OCI-LY3 (cell line): ENCODE data around the gene PKD1.

Experiments
- H2AFZ ChIP-seq: fragments of 200-600, 300-600 bp; shearing (Covaris generic); 2 replicates; pipeline ENCODE4 v1.6.0; 2014; ENCODE audit warnings: antibody characterized with exemption, low read depth, low read length
- H3K27ac ChIP-seq: fragments of 200-600, 300-600 bp; sonication (generic); 2 replicates; pipeline ENCODE4 v1.5.1; 2014; ENCODE audit warnings: mild to moderate bottlenecking, low read length, moderate library complexity, mixed read lengths
- H3K27me3 ChIP-seq: fragments of 200-600, 300-600 bp; sonication (generic); 2 replicates; pipeline ENCODE4 v1.6.1; 2014; ENCODE audit warnings: low read depth, low read length, mixed read lengths
- H3K36me3 ChIP-seq: fragments of 200-600, 300-600 bp; sonication (generic); replicated peaks from 2 replicates; pipeline ENCODE3; 2014; ENCODE audit warnings: low read depth, low read length, mixed read lengths
- H3K4me1 ChIP-seq: fragments of 300-600, 200-600 bp; sonication (generic); 2 replicates; pipeline ENCODE4 v1.6.1; 2014; ENCODE audit warnings: low read length, mixed read lengths
- H3K4me2 ChIP-seq: fragments of 200-600, 300-600 bp; sonication (generic); 2 replicates; pipeline ENCODE4 v1.6.1; 2014; ENCODE audit warnings: low read length, mixed read lengths
- H3K4me3 ChIP-seq: fragments of 300-600, 200-600 bp; sonication (generic); 2 replicates; pipeline ENCODE4 v1.5.1; 2014; ENCODE audit warnings: antibody characterized with exemption, mild to moderate bottlenecking, low read length, moderate library complexity
- H3K79me2 ChIP-seq: fragments of 300-600, 200-600 bp; shearing (Covaris generic); 2 replicates; pipeline ENCODE4 v1.6.1; 2014; ENCODE audit warnings: mild to moderate bottlenecking, low read length, mixed read lengths
- H3K9ac ChIP-seq: fragments of 300-600, 200-600 bp; shearing (Covaris generic); 2 replicates; pipeline ENCODE4 v1.6.0; 2014; ENCODE audit warnings: mild to moderate bottlenecking, low read length, moderate library complexity
- H3K9me3 ChIP-seq: fragments of 200-600, 300-600 bp; shearing (Covaris generic); 2 replicates; pipeline ENCODE4 v1.6.1; 2014; ENCODE audit warnings: low read length, mixed read lengths; ENCODE audit not compliant: insufficient read depth
- H4K20me1 ChIP-seq: fragments of 200-600, 300-600 bp; sonication (generic); 2 replicates; pipeline ENCODE4 v1.6.1; 2016; ENCODE audit warnings: low read length, mixed read lengths; ENCODE audit not compliant: insufficient read depth
- CTCF ChIP-seq: fragments of 200-600, 300-600 bp; sonication (generic); IDR thresholded peaks from 2 replicates; pipeline ENCODE4 v1.5.1; 2014; ENCODE audit warnings: antibody characterized with exemption, low read length, low read depth
- EZH2phosphoT487 ChIP-seq: fragments of 200-600 bp; shearing (Covaris generic); IDR thresholded peaks from 2 replicates; pipeline ENCODE4 v1.6.1; 2018; ENCODE audit warnings: antibody characterized with exemption, mixed run types, low read depth

PKD1 gene

GRCh38 chr16:2061526-2061925 lies 74.2 kb downstream of the PKD1 start:
- H3K27ac ChIP-seq, result no peak overlapping the region
- no peak for TF ChIP-seq CTCF
- no peak for TF ChIP-seq EZH2phosphoT487
- H3K4me2 ChIP-seq, result no peak overlapping the region
- H3K9me3 ChIP-seq, result no peaks in the 10 kb centered on the region
- peaks cover 11% of the 10 kb centered on the region for H3K36me3 ChIP-seq
- H3K4me3 ChIP-seq, result no peak overlapping the region
- no peaks in the 10 kb centered on the region for H4K20me1 ChIP-seq
- no peak overlapping the region for H2AFZ ChIP-seq
- no peaks in the 10 kb centered on the region for H3K4me1 ChIP-seq
- H3K79me2 ChIP-seq, result no peaks in the 10 kb centered on the region
- no peak overlapping the region for H3K9ac ChIP-seq
- H3K27me3 ChIP-seq, result no peaks in the 10 kb centered on the region

- Histone ChIP-seq H3K4me1 (no peaks in the 10 kb centered on the region), H4K20me1 (no peaks in the 10 kb centered on the region), H3K4me3 (no peak overlapping the region), H3K4me2 (no peak overlapping the region), H3K36me3 (peaks cover 6% of the 10 kb centered on the region), H3K27me3 (no peaks in the 10 kb centered on the region), H3K79me2 (no peaks in the 10 kb centered on the region), H3K9ac (no peak overlapping the region), H2AFZ (no peak overlapping the region), H3K27ac (no peak overlapping the region), H3K9me3 (no peaks in the 10 kb centered on the region)
- TF ChIP-seq EZH2phosphoT487, result no peak
These were observed 74.7 kb downstream of the PKD1 start for GRCh38 chr16:2061023-2061422.

DNA sequence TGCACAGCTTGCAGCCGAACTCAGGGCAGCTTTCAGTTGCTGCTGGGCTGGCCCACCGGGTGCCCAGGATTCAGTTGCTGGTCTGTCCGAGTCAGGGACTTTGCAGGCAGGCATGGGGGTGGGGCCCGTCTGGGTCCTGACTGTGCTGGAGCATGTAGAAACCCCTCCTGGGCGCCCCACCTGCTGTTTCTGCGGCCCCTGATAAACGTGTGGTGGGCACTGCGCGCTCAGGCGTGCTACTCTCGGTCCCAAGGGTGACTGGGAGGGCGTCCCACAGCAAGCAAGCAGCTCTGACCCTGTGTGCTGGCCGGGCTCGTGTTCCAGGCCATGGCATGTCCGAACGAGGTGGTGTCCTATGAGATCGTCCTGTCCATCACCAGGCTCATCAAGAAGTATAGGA lies 75.4 kb downstream of the PKD1 start:
- Histone ChIP-seq H3K79me2 (no peaks in the 10 kb centered on the region), H2AFZ (no peak overlapping the region), H3K4me3 (no peak overlapping the region), H3K36me3 (no peaks in the 10 kb centered on the region), H3K9me3 (no peaks in the 10 kb centered on the region), H3K9ac (no peak overlapping the region), H4K20me1 (no peaks in the 10 kb centered on the region), H3K27me3 (no peaks in the 10 kb centered on the region), H3K27ac (no peak overlapping the region), H3K4me2 (no peak overlapping the region), H3K4me1 (no peaks in the 10 kb centered on the region)
- TF ChIP-seq EZH2phosphoT487 (no peak), CTCF (no peak)

- Histone ChIP-seq H3K4me3 (no peak overlapping the region), H3K27ac (no peak overlapping the region)
These were observed 76.8 kb downstream of the PKD1 start for GRCh38 chr16:2058872-2059271.

More at GRCh38 chr16:2058872-2059271, 76.8 kb downstream of the PKD1 start:
- H3K4me1 ChIP-seq, result no peaks in the 10 kb centered on the region
- no peaks in the 10 kb centered on the region for H4K20me1 ChIP-seq
- no peak for TF ChIP-seq EZH2phosphoT487
- no peak for TF ChIP-seq CTCF
- H3K36me3 ChIP-seq, result no peaks in the 10 kb centered on the region
- H3K27me3 ChIP-seq, result no peaks in the 10 kb centered on the region
- no peak overlapping the region for H3K4me2 ChIP-seq
- H2AFZ ChIP-seq, result no peak overlapping the region
- H3K9ac ChIP-seq, result no peak overlapping the region
- H3K9me3 ChIP-seq, result no peaks in the 10 kb centered on the region
- no peaks in the 10 kb centered on the region for H3K79me2 ChIP-seq
